GM19324 (cell line): ENCODE data around the gene SLC49A3.
A peak's percentile ranks its signal among the peaks of the same experiment; 100 is the strongest.
"Not testable (repeated sequence)": the region's sequence is repeated elsewhere in the genome, so short reads cannot be mapped to it uniquely, and the experiment has no call there.

Experiments used
- ATAC-seq: cut with Tn5 transposase; IDR thresholded peaks from one replicate; pipeline ENCODE4 v1.9.1; 2021; ENCODE audit warnings: mild to moderate bottlenecking, moderate library complexity; ENCODE audit not compliant: unreplicated experiment, low FRiP score

SLC49A3 gene

DNA sequence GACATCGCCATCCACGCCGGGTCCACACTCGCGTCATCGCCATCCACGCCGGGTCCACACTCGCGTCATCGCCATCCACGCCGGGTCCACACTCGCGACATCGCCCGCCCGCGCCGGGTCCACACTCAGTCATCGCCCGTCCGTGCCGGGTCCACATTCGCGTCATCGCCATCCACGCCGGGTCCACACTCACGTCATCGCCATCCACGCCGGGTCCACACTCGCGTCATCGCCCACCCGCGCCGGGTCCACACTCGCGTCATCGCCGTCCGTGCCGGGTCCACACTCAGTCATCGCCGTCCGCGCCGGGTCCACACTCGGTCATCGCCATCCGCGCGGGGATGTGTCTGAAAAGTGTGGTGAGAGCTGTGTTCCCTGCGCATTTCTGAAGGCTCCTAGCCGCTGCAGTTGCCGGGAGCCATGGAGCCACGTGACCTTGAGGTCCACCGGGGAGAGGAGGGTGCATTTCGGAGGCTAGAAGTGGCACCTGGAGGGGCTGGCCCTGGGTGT, 34.0 kb upstream of the SLC49A3 start:
- no peak for ATAC-seq

DNA sequence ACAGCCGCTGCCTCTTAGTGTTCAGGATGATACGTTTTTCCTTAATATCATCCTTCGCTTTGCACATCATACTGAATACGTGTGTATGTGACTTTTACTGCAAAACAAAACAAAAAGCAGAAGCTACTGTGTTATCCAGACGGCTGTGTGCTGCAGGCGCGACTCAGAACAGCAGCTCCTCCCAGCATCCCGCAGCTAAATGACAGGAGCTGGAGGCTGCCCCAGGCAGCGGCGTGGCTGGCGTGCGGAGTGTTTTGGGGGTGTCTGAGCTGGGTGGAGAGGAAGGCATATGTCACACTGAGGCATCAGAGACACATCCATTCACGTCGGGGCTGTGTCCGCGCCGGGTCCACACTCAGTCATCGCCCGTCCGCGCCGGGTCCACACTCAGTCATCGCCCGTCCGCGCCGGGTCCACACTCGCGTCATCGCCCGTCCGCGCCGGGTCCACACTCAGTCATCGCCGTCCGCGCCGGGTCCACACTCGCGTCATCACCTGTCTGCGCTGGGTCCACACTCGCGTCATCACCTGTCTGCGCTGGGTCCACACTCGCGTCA, 33.3 kb upstream of the SLC49A3 start:
- no peak for ATAC-seq

DNA sequence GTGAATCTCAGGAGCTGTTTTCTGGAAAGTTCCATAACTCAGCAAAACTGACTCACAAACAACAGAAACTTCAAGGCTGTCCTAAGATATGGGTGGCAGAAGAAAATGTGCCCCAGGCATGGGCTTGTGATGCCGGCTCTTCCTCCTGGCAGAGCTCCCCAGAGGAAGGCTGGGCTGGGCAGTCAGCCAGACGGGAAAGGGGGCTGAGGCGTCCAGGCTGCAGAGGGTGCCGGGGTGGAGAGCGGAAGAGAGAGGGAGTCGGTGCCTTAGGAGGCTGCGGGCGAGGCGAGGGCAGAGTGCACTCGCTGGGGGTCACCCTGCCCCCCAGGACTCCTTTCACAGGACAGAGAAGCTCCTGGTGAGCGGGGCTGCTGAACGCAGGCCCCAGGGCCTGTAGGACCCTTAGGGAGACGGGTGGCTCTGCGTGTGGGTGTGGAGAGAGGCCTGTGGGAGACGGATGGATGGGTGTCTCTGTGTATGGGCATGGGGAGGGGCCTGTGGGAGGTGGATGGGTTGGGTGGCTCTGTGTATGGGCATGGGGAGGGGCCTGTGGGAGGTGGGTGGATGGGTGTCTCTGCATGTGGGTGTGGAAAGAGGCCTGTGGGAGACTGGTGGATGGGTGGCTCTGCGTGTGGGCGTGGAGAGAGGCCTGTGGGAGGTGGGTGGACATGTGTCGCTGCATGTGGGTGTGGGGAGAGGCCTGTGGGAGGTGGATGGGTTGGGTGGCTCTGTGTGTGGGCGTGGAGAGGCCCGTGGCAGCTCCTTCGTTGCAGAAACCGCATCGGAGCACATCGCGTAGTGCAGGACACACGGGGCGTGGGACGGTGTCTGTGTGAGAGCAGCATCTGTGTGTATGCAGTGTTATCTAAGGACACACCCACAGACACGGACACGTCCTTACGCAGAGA, 32.6 kb upstream of the SLC49A3 start:
- ATAC-seq, result no peak

DNA sequence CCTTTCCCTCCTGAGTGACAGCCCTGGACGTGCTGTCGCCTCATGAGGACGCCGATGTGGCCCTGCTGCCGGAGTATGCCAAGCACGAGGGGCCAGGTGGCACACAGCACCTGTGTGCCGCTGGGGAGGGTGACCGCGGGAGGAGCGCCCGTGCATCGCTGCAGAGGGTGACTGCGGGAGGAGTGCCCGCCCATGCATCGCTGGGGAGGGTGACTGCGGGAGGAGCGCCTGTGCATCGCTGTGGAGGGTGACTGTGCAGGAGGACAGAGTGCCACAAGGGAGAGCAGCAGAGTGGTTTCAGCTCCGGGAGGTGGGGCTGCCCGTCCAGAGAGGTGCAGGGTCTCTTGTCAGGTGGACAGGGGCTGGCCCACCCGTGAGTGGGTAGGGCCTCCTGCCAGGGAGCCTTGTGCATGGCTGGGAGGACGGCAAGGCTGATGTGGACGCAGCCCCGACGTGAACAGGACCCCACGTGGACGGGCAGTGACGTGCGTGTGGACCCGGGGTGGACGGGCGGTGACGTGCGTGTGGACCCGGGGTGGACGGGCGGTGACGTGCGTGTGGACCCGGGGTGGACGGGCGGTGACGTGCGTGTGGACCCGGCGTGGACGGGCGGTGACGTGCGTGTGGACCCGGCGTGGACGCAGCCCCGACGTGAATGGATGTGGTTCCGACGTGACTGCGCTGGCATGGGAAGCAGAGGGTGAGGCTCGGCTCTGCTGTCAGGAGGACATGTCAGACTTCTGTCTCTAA, 31.3 kb upstream of the SLC49A3 start:
- ATAC-seq, result no peak

DNA sequence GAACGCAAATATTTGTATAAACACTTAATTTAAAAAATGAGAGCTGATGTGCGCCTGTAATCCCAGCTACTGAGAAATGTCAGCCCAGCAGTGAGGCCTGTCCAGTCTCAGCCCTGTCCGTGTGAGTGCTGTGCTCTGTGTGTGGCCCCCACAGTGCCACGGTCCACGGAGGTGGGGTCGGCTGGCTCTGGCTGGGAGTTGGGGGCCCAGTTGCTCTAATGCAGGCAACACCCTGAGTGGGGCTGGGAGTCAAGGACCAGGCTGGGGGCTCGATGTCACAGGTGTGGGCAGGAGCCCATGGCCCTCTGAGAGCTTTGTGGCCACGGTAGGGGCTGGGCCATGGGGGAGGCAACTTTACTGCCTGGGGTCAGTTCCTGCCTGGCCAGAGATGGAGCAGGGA, 29.5 kb upstream of the SLC49A3 start:
- no peak for ATAC-seq

DNA sequence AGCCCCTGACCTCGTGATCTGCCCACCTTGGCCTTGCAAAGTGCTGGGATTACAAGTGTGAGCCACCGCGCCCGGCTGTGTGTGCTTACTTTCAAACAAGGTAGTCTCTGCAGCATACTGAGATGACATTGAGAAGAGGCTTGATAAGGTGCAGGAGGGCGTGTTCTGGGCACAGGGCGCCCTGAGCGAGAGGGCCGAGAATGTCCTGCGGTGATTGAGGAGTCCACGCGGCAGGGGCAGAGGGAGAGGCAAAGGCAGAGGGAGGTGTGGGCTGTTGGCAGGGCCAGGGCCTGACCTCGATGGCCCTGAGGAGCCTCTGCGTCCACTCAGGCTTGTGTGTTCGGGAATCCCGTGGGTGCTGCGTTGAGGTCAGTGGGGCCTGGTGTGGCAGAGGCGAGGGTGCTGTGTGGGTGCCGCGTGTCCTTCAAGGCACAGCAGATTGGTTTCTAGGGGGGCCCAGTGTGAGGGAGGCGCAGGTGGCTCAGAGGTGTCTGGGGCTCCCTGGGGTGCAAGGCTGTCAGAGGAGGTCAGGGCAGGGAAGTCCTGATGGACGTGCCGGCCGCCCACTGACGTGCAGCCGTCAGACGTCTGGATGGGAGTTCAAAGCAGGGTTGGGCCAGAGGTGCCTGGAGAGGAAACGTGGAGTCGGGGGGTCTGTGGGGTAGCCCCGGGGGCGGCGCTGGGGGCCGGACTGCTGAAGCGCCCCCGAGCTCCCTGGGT, 28.8 kb upstream of the SLC49A3 start:
- no peak for ATAC-seq

DNA sequence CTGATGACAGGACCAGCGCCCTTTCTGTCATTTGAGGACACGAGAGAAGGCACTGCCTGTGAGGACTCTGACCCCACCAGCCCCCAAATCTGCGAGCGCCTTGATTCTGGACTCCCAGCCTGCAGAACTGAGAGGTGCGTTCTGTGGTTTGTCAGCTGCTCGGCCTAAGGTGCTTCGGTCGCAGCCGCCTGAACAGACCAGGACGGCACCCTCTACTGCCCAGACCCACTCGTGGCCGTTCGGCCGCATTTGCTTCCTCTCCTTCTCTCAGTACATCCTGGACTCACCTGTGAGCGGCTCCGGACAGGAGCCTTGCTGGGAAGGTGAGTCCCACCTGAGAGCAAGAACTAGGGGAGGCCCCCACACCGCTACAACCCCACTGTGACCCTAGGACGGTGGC, 25.1 kb upstream of the SLC49A3 start:
- ATAC-seq, result no peak

DNA sequence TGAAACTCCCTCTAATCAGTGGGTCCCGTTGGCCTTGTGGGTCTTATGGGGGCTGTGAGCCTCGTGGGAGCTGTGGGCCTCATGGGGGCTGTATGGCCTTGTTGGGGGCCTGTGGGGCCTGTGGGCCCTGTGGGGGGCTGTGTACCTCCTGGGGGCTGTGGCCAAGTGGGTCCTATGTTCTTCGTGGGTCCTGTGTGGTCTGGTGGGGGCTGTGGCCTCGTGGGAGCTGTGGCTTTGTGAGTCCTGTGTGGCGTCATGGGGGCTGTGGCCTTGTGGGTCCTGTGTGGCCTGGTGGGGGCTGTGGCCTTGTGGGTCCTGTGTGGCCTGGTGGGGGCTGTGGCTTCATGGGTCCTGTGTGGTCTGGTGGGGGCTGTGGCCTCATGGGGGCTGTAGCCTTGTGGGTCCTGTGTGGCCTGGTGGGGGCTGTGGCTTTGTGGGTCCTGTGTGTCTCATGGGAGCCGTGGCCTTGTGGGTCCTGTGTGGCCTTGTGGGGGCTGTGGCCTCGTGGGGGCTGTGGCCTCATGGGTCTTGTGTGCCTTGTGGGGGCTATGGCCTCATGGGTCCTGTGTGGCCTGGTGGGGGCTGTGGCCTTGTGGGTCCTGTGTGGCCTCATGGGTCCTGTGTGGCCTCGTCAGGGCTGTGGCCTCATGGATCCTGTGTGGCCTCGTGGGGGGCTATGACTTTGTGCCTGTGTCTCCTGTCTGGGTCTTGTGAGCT, 24.1 kb upstream of the SLC49A3 start:
- ATAC-seq, result no peak

DNA sequence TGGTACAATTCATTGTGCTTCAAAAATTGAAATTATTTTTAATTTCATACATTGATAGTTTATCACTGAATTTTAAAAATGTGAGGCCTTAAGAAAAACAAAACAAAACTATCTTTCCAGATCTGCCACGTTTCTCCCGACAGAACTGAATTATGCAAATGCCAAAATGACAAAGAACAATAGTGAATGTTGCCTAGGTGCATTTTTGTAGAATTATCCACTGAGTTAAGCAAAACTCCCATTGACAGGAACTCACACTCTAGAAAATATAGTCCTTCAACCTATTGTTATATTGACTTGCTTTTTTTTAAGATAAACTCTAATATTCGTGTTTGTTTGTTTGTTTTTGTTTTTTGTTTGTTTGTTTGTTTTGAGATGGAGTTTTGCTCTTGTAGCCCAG, 23.1 kb upstream of the SLC49A3 start:
- ATAC-seq, result no peak

DNA sequence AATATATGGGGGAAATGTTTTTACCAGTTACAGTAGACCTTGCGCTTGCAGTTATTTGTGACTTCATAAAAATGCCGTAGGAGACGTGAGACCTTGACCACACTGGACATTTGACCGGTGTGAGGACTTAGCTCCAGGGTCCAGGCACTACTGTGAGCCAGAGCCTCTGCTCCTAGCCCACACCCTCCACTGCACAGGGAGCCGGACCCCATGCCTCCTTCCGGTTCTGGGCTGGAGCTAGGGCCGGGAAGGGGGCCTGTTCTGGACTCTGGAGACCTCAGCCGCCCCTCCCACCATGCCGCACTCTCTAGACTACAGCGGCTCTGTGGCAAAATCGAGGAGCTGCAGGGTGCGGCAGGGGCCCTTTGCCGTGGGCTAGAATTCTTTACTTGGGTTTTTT, 22.0 kb upstream of the SLC49A3 start:
- ATAC-seq, result no peak

DNA sequence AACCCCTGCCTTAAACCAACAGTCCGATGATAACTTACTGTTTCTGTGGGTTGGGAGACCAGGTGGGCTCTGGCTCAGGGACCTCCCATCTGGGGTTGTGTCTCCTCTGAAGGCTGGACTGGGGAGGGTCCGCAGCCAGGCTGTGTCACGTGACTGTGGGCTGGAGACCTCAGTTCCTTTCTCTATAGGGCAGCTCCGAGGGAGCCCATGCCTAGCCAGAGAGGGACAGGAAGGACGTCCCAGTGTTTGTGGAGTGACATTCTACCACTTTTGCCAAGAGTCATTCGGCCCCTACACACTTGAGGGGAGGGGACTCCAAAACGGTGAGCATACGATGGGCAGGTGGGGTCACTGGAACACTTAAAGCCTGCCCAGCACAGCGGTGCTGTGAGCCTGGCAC, 21.2 kb upstream of the SLC49A3 start:
- ATAC-seq, result no peak

DNA sequence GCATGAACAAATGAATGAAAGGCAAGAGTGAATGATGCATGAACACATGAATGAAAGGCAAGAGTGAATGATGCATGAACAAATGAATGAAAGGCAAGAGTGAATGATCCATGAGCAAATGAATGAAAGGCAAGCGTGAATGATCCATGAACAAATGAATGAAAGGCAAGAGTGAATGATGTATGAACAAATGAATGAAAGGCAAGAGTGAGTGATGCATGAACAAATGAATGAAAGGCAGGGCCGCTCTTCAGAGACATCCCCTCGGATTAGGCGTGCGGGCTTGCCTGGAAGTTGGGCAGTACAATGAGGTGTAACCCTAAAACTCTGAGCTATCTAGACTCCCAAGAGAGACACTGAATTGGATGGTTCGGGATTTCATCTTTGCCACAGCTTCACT, 20.4 kb upstream of the SLC49A3 start:
- no peak for ATAC-seq

DNA sequence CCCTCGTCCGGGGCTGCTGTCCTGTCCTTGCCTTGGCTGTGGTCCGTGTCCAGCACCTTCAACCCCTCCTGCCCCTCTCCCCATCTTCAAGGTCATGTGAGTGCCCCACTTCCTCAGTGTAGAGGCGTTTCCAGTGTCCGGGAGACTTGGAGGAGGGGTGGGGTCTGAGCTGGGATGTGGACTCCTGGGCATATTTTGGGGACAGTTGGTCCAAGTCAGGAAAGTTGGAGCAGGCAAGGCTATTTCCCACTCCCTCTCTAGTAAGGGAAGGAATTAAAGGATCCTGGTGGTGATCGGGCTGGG, 19.6 kb upstream of the SLC49A3 start:
- ATAC-seq, result no peak

DNA sequence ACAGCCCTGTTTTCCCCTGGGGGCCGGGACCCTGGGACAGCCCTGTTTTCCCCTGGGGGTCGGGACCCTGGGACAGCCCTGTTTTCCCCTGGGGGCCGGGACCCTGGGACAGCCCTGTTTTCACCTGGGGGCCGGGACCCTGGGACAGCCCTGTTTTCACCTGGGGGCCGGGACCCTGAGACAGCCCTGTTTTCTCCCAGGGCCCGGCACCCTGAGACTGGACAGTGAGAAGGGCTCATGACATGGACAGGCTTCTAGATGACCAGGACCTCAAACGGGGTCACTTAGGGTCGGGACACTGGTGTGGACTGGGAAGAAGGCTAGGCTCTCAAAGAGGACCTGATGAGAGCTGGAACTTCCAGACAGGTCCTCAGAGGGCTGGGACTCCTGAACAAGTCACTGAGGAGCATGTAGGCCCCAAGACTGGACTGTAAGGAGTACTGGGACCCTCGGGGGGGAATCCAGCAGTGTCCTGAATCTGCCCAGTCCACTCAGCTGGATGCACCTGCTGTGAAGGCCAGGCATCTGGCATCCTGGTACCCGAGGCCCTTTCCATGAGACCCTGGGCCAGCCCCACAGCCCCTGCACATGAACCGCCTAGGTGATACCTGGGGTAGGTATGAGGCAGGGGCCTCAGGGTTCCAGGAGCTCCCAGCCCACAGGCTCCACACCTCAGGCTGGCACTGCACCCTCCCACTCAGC, 19.1 kb upstream of the SLC49A3 start:
- no peak for ATAC-seq

DNA sequence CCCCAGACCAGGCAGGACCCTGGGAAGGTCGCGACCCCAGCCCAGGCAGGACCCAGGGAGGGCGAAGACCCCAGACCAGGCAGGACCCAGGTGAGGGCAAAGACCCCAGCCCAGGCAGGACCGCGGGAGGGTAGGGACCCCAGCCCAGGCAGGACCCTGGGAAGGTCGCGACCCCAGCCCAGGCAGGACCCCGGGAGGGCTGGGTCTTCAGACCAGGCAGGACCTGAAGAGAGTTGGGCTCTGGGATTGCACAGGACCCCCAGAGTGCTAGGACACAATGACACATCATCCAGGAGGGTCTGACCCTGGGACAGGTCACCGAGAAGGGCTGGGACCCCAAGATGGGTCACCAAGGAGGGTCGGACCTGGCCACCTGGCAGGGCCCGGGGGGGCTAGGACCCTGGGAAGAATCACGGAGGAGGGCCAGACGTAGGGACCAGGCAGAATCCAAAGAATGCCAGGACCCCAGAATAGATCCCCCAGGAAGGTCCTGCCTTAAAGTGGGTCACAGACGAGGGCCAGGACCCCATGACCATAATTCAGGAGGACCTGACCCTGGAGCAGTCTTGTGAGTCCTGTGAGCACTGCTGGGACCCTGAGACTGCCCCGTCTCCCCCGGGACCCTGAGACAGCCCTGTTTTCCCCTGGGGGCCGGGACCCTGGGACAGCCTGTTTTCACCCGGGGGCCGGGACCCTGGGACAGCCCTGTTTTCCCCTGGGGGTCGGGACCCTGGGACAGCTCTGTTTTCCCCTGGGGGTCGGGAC, 18.1 kb upstream of the SLC49A3 start:
- ATAC-seq, result no peak

DNA sequence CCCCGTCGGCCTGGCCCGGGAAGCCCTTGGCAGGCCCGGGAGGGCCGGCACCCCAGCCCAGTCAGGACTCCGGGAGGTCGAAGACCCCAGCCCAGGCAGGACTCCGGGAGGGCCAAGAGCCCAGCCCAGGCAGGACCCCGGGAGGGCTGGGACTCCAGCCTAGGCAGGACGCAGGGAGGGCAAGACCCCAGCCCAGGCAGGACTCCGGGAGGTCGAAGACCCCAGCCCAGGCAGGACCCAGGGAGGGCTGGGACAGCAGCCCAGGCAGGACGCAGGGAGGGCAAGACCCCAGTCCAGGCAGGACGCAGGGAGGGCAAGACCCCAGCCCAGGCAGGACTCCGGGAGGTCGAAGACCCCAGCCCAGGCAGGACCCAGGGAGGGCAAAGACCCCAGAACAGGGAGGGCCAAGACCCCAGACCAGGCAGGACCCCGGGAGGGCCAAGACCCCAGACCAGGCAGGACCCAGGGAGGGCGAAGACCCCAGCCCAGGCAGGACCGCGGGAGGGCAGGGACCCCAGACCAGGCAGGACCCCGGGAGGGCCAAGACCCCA, 17.2 kb upstream of the SLC49A3 start:
- ATAC-seq, result not testable (repeated sequence)

DNA sequence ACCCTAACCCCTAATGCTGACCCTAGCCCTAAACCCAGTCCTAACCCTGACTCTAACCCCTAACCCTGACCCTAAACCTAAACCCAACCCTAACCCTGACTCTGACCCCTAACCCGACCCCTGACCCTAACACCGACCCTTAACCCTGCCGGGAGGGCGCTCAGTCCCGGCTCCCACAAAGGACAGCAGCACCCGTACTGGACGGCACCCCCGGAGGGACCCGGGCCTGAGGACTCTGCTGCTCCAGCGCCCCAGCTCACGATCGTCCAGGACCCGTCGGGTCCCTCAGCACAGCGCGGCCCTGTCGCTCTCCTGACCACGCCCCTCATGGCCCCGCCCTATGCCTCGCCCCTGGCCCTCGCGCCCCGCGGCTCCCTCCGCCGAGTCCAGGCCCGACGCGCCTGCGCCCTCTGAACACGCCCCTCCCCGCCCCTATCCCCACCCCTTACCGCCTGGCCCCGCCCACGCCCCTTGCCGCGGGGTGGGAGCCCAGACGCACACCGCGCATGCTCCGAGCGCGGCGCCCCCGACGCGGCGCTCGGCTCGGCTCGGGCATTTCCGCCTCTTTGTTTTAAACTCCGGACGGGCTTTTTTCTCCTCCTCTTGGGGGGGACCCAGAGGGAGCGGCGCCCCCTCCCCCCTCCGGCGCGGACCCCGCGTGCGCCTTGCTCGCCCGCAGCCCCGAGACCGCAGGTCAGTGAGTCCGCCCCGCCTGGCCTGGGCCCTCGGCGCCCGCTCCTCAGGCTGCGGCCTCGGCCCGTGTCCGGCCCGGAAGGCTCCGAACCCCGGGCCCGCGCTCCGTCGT, 16.5 kb upstream of the SLC49A3 start, which contains the start of gene PCGF3:
Gene PCGF3 (plus strand): TSS at position 555 of the 805 bp plus-strand sequence. CDS start 27,849 bp downstream, outside the sequence.
- peak; percentile 90 for ATAC-seq

DNA sequence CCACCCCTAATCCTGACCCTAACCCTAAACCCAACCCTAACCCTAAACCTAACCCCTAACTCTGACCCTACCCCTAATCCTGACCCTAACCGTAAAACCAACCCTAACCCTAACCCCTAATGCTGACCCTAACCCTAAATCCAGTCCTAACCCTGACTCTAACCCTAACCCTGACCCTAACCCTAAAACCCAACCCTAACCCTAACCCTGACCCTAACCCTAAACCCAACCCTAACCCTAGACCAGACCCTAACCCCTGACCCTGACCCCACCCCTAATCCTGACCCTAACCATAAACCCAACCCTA, 16.0 kb upstream of the SLC49A3 start:
- ATAC-seq, result no peak
